Measurements from ENCODE around the gene ACSF2. TPM values are rescaled to one million over a fixed set of nuclear protein-coding genes. Genes with fewer than 3 reads are reported as not detected.

ACSF2 gene
- polyA plus RNA-seq, 1 of the 3 experiments (the other 2 are of a cell fraction) = 46.6 TPM

GRCh38 chr17:50508573-50509460, 82.8 kb downstream of the ACSF2 start:
- ChIA-PET CTCF (interaction anchor here (0.8 to 1.4 kb wide), 8 partner anchors 8 to 309 kb away, joined by 3 to 10 read pairs (median 4); no protein-coding TSS in a partner anchor), POLR2A (interaction anchor here (0.6 kb wide), 1 partner anchor 257 kb away, joined by 3 read pairs; no protein-coding TSS in a partner anchor)
- Histone ChIP-seq H3K9me3 (no peaks in the 10 kb centered on the region), H3K9ac (peak overlapping the region; percentile 63), H3K9me2 (no peaks in the 10 kb centered on the region), H3K4me1 (ENCODE audit: control insufficient read depth in 1 of 2, insufficient read depth in 2 of 2, low read depth in 1 of 2, low read length in 1 of 2) (peaks cover 0 to 14% of the 10 kb centered on the region in 2 experiments; a peak in 1 of 4 replicates), H4K20me1 (ENCODE audit: insufficient read depth) (no peaks in the 10 kb centered on the region), H3K4me2 (peak overlapping the region; percentile 73), H3K79me2 (ENCODE audit: insufficient read depth) (no peaks in the 10 kb centered on the region), H3K27ac (ENCODE audit: low read depth in 2 of 2, low read length in 1 of 2) (peak overlapping the region; percentile 22 to 48; a peak in 3 of 4 replicates), H2AFZ (ENCODE audit: low read depth) (peak overlapping the region; percentile 99), H3K4me3 (ENCODE audit: low read depth in 2 of 2, low read length in 1 of 2) (peak overlapping the region; percentile 62 to 65), H3K27me3 (ENCODE audit: insufficient read depth) (no peaks in the 10 kb centered on the region), H3K36me3 (replicated peaks in 1 of 2; ENCODE audit: control insufficient read depth in 1 of 2, insufficient read depth in 2 of 2, low read length in 1 of 2) (no peaks in the 10 kb centered on the region), H3F3A (replicated peaks; ENCODE audit: insufficient read depth) (no peaks in the 10 kb centered on the region)
- no peak for DNase-seq
- WGBS (ENCODE audit: low lambda C conversion rate) = 28% methylated on average over 32 of the region's 32 CpGs
- TF ChIP-seq YY1 (IDR thresholded peaks at IDR 0.05; ENCODE audit: low read depth) (0 out of 2 replicates have a peak, but pooled peaks have one; percentile 26), ELF1 (IDR thresholded peaks at IDR 0.05) (no peak), TEAD4 (IDR thresholded peaks at IDR 0.05; ENCODE audit: borderline replicate concordance, insufficient read depth) (no peak), RCOR1 (IDR thresholded peaks at IDR 0.05; ENCODE audit: low read length) (peak; percentile 42; the same call in 1 of the 2 replicates), CTCF (IDR thresholded peaks at IDR 0.05) (peak; percentile 39; the same call in 1 of the 2 replicates), PBX3 (IDR thresholded peaks at IDR 0.05) (no peak), RAD21 (IDR thresholded peaks at IDR 0.05; ENCODE audit: low read length) (no peak)

DNA sequence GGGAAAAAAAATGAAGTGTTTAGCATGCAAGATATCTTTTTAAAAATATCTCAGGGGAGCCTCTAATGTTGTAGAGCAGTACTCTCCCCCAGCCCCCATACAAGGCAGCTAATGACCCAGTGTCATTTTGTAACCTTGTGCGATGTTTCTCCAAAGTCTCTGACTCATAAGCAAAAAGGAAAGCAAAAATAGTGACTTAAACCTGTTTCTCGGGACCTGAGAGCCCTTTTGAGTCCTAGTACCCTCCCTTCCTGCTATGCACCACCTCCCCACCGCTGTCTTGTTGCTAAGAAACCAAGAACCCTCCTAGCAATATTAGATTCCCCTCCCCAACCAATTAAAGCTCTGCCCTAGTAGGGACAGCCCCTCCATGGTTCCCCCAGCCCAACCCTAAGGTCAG, 85.0 kb downstream of the ACSF2 start:
- DNase-seq = no peak
- H3K9me2 ChIP-seq = no peaks in the 10 kb centered on the region
- H3K36me3 ChIP-seq (replicated peaks in 1 of 2; ENCODE audit: control insufficient read depth in 1 of 2, insufficient read depth in 2 of 2, low read length in 1 of 2) = no peaks in the 10 kb centered on the region
- no peak overlapping the region for H3K27ac ChIP-seq (ENCODE audit: low read depth in 2 of 2, low read length in 1 of 2)
- no peaks in the 10 kb centered on the region for H3F3A ChIP-seq (replicated peaks; ENCODE audit: insufficient read depth)
- H3K4me1 ChIP-seq (ENCODE audit: control insufficient read depth in 1 of 2, insufficient read depth in 2 of 2, low read depth in 1 of 2, low read length in 1 of 2) = peaks cover 0 to 14% of the 10 kb centered on the region in 2 experiments; a peak in 1 of 4 replicates
- no peak overlapping the region for H3K4me2 ChIP-seq
- H3K27me3 ChIP-seq (ENCODE audit: insufficient read depth) = no peaks in the 10 kb centered on the region
- H3K79me2 ChIP-seq (ENCODE audit: insufficient read depth) = no peaks in the 10 kb centered on the region
- H3K4me3 ChIP-seq (ENCODE audit: low read depth in 2 of 2, low read length in 1 of 2) = no peak overlapping the region
- ChIA-PET POLR2A (no interaction called here), CTCF (interaction anchor here (1.0 to 1.9 kb wide), 7 partner anchors 10 to 116 kb away, joined by 3 to 12 read pairs (median 5); no protein-coding TSS in a partner anchor)
- no peaks in the 10 kb centered on the region for H3K9me3 ChIP-seq
- no peaks in the 10 kb centered on the region for H4K20me1 ChIP-seq (ENCODE audit: insufficient read depth)
- 74% methylated on average over 3 of the region's 3 CpGs for WGBS (ENCODE audit: low lambda C conversion rate)
- TF ChIP-seq EZH2phosphoT487 (IDR thresholded peaks at IDR 0.05; ENCODE audit: borderline replicate concordance, low read depth) = no peak
- TF ChIP-seq RXRA (IDR thresholded peaks at IDR 0.05; ENCODE audit: borderline replicate concordance, low read depth) = no peak
- TF ChIP-seq RCOR1 (IDR thresholded peaks at IDR 0.05; ENCODE audit: low read length) = no peak
- no peak for TF ChIP-seq YY1 (IDR thresholded peaks at IDR 0.05; ENCODE audit: low read depth)
- no peak for TF ChIP-seq SMC3 (IDR thresholded peaks at IDR 0.05; ENCODE audit: low read depth, low read length)
- TF ChIP-seq RAD21 (IDR thresholded peaks at IDR 0.05; ENCODE audit: low read length) = no peak
- TF ChIP-seq FOXM1 (IDR thresholded peaks at IDR 0.05; ENCODE audit: low read depth) = no peak
- TF ChIP-seq MAX (IDR thresholded peaks at IDR 0.05; ENCODE audit: low read depth) = no peak
- TF ChIP-seq CTCF (IDR thresholded peaks at IDR 0.05) = no peak
- TF ChIP-seq EP300 (IDR thresholded peaks at IDR 0.05; ENCODE audit: borderline replicate concordance in 1 of 2, low read depth in 1 of 2, low read length in 1 of 2) = no peak
- no peak for TF ChIP-seq ELF1 (IDR thresholded peaks at IDR 0.05)
- TF ChIP-seq MEF2A (IDR thresholded peaks at IDR 0.05; ENCODE audit: borderline replicate concordance, low read depth) = no peak
- TF ChIP-seq PBX3 (IDR thresholded peaks at IDR 0.05) = no peak
- no peak for TF ChIP-seq POLR2AphosphoS5 (IDR thresholded peaks at IDR 0.05; ENCODE audit: low read depth, low read length)
- no peak for TF ChIP-seq TEAD4 (IDR thresholded peaks at IDR 0.05; ENCODE audit: borderline replicate concordance, insufficient read depth)
- no peak for TF ChIP-seq FOSL2 (IDR thresholded peaks at IDR 0.05; ENCODE audit: borderline replicate concordance, low read depth)
- no peak overlapping the region for H2AFZ ChIP-seq (ENCODE audit: low read depth)
- no peak overlapping the region for H3K9ac ChIP-seq

Measured in SK-N-SH (cell line).